T follicular helper cell (primary cell): Measurements from ENCODE around the gene PAN3.
A peak's percentile ranks its signal among the peaks of the same experiment; 100 is the strongest.
"Not testable (repeated sequence)": the region's sequence is repeated elsewhere in the genome, so short reads cannot be mapped to it uniquely, and the experiment has no call there.

ENCODE experiments used
- DNase-seq: peaks from one replicate; pipeline ENCODE4 v3.0.0-alpha.2; 2020; ENCODE audit warnings: low read depth

Gene PAN3

GRCh38 chr13:28136916-28137315 lies 1.4 kb upstream of the PAN3 start:
- DNase-seq, result no peak

GRCh38 chr13:28137596-28137995 lies 749 bp upstream of the PAN3 start:
- DNase-seq, result no peak

- DNase-seq, result peak; percentile 83
These were observed 568 bp downstream of the PAN3 start for GRCh38 chr13:28138756-28139470.

GRCh38 chr13:28140433-28141125 lies 2.2 kb downstream of the PAN3 start:
- DNase-seq, result no peak

DNA sequence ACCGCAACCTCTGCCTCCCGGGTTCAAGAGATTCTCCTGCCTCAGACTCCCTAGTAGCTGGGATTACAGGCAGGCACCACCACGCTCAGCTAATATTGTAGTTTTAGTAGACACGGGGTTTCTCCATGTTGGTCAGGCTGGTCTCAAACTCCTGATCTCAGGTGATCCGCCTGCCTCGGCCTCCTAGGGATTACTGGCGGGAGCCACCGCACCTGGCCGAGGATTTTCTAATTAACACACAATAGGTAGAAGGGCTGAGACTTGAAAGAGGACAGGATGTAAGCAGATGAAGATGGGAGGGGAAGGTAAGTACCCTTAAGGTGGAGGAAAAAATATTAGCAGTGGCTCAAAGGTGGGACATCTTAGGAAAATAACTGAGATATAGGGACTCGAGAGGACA lies 3.2 kb downstream of the PAN3 start:
- DNase-seq, result not testable (repeated sequence)

GRCh38 chr13:28145049-28145448 lies 6.7 kb downstream of the PAN3 start:
- no peak for DNase-seq

DNA sequence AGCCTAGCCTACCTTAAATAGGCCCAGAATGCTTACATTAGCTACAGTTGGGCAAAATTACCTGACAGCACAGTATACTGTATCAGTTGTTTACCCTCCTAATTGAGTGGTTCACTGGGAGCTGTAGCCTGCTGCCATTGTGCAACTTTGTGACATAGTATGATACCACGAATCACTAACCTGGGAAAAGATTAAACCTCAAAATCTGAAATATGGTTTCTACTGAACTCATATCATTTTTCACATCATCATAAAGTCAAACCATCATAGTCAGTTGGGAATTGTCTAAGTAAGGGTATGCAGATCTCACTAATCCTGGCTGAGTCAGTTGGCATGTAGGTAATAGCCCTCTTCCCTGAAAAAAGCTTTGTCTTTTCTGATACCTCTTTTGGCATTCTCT lies 9.2 kb downstream of the PAN3 start:
- no peak for DNase-seq

DNA sequence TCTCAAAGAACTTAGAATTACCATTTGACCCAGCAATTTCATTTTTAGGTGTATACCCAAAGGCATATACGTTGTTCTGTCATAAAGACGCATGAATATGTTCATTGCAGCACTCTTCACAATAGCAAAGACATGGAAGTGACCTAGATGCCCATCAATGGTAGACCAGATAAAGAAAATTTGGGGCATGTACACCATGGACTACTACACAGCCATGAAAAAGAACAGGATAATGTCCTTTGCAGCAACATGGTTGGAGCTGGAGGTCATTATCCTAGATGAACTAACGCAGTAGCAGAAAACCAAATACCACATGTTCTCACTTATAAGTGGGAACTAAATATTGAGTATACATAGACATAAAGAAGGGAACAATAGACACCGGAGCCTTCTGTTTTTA lies 20.7 kb downstream of the PAN3 start:
- DNase-seq, result no peak

DNA sequence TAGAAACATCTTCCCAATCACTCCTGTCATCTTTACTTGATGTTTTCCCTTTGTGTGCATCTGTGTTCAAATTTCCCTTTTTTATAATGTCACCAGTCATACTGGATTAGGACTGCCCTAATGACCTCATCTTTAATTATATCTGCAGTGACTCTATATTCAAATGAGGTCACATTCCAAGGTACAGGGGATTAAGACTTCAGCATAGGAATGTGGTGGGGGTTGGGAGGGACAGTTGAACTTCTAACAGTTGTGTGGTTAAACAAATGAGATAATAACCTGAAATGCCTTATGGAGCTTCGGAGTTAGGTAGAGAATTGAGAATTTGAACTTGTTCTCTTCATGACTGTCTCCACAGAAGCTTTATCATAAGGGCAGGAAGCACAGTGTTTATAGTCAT lies 23.0 kb downstream of the PAN3 start:
- no peak for DNase-seq

DNA sequence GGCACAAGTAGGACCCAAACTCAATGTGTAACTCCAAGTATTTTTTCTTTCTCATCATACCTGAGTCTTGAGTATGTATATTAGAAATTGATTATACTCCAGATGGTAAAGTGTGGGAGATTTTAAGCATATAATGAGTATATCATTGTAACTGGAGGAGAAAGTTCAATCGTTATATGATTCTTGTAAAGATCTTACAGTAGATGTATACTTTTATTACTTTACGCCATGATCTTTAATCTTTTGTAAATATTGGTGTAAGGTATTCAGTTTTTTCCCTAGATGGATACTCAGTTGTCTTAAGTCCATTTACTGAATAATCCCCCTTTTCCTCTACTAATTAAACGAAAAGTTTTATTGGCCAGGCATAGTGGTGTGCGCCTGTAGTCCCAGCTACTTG lies 25.2 kb downstream of the PAN3 start:
- DNase-seq, result no peak

DNA sequence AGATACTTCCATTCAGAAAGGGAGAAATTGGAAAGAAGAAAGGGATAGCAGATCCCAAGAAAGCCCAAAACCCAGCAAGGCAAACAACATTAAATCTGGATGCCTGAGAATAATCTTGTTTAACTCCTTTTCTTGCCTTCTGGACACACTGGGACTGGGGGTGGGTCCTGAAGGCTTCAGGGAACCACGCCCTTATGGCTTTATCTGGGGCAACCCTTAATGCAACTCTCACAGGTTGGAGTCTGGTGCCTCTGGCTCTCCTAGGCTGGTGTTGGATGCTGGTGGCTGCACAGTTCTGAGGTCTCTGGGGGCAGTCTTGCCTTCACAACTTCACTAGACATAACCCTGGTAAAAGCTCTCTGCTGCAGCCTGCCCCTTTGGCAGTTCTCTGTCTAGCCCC lies 27.9 kb downstream of the PAN3 start:
- no peak for DNase-seq

DNA sequence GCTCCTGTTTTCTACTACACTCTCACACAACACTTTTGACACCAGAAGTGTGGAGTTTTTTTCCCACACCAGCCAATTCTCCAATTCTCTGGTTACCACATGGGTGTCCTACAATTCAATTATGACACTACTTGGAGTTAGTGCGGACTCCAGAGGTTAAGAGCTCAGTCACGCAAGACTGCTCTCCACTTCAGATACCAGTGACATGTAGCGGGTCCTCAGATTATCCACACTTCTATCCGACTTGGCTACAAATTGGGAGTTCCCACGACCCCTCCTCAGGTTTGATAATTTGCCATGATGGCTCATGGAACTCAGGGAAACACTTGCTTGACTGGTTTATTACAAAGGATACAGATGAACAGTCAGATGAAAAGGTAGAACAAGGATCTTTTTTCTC lies 32.9 kb downstream of the PAN3 start:
- DNase-seq, result no peak

DNA sequence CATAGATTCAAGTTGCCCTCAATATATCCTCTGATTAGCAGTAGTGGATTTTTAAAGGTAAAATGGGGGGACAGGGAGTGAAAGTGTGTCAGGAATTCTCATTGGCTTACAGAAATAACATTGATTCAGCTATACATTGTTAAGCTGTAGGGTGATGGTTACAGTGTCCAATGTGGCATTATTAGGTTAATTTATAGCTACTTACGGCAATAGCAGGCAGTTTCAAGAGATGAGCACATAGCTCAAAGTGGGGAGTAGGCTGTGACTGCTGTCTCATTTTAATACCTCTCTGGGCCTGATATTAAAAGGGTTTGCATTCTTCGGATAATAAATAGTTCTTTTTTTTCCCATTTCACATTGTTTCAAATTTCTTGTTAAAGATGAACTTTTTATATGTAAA lies 34.6 kb downstream of the PAN3 start:
- no peak for DNase-seq

GRCh38 chr13:28173793-28174192 lies 35.4 kb downstream of the PAN3 start:
- no peak for DNase-seq

DNA sequence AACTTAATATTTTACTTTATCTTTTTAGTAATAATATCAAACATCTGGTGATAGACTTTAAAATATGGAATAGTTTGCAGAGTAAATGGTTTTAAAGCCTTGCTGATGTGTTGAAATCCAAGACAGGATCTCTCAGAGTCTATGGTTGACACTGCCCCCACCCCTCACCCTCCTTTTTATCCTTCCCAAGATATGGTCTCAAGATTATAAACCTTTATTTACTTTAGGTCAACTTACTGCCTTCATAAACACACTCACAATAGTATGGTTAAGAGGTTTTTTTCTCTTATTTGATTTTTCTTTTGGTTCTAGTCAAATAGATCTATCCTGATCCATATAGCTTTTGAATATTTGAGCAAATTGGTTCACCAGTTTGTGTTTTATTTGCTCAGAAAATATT lies 39.0 kb downstream of the PAN3 start:
- DNase-seq, result no peak

DNA sequence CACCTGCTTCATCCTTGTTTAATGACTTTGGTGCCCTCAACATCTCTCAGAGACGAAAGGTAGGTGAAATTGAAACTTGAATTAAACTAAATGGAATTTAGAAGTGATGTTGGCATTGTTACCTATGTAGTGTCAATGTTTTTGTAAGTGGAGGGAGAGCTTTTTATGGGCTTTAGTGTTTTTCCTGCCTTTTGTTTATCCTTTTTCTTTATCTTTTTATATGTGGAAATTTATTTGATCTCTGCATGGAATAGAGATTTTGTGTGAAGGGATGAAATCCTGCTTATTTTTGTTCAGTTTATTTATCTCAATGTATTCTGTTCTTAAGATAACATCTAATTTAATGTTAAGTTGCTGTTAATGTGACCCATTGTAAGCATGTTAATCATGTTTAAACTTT lies 39.5 kb downstream of the PAN3 start:
- no peak for DNase-seq

GRCh38 chr13:28179974-28180373 lies 41.6 kb downstream of the PAN3 start:
- no peak for DNase-seq

DNA sequence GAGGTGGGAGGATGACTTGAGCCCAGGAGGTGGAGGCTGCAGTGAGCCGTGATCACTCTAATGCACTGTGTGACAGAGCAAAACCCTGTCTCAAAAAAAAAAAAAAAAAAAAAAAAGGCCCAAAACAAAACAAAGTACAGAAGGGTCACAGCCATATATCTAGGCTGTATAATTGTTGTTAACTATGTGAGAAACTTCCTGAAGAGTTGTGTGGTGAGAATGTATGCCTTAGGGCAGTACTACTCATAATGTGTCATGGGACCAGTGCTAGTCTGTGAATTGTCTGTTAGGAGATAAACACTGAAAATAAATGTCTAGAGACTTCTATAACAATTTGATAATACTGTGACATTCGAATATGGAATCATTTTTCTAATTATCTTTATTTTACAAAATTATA lies 43.1 kb downstream of the PAN3 start:
- DNase-seq, result no peak

DNA sequence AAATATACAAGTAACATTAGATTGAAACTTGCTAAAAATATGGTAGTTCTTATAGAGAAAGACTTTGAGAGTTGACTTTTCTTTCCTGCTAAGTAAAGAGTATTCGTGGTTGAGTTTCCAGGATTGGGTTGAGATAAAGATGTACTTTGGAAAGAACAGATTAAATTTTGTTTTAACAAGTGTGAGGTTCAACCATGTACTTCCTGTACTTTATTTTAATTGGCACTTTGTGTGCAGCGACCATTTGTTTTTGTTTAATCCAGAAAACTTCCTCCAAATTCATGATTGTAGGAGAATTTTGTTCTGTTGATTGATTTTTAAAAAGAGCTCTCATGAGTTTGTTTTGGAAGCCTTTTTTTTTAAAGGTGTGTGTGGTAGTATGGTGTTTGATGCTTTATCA lies 46.9 kb downstream of the PAN3 start:
- DNase-seq, result no peak

- DNase-seq, result no peak
These were observed 60.7 kb downstream of the PAN3 start for GRCh38 chr13:28199089-28199488.

GRCh38 chr13:28204043-28204442 lies 65.7 kb downstream of the PAN3 start:
- DNase-seq, result no peak

GRCh38 chr13:28204690-28205443 lies 66.5 kb downstream of the PAN3 start:
- DNase-seq, result no peak

DNA sequence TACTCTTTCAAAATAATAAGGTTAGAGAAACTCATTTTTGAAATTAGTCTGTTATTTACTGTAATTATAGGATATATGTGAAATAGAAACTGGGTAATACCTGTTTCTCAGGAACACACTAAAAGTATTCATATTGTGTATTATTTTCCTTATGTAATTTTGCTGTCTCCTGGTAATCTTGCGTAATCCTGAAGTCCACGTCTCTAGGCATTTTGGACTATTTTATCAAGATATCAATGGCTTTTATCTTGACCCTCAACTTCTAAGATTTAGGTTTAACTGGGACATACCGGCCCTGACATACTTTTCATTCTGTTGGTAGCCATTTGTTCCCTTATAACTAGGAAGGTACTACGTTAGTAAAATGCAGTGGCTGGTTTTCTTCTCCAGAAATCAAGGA lies 80.3 kb downstream of the PAN3 start:
- DNase-seq, result no peak
